Breast epithelium (tissue), 4 donors: ENCODE data around the gene ZNF835. TPM values are rescaled to one million over a fixed set of nuclear protein-coding genes. Genes with fewer than 3 reads are reported as not detected.

Experiments
- DNase-seq, 2 donors: peaks; one replicate each; pipeline ENCODE4 v3.0.0-alpha.2; 2019; ENCODE audit warnings: low spot score in 2 of 2
- H3K27ac ChIP-seq, 2 donors: fragments of 200-600 bp; sonication (generic) in 1 of 2; one replicate each; pipeline ENCODE4 v1.5.1; 2016 to 2019; ENCODE audit warnings: mild to moderate bottlenecking in 1 of 2
- H3K27me3 ChIP-seq, 2 donors: fragments of 200-600 bp; sonication (generic) in 1 of 2; one replicate each; pipeline versions ENCODE4 v1.5.1 to v1.6.0; 2017 to 2019; ENCODE audit warnings: control low read depth in 1 of 2, mild to moderate bottlenecking in 1 of 2
- H3K36me3 ChIP-seq: fragments of 200-600 bp; one replicate; pipeline ENCODE4 v1.5.1; 2019
- H3K4me1 ChIP-seq, 2 donors: fragments of 200-600 bp; sonication (generic); one replicate each; pipeline ENCODE4 v1.5.1; 2016 to 2019; ENCODE audit warnings: control low read depth in 1 of 2
- H3K4me3 ChIP-seq, 3 donors: fragments of 200-600 bp; sonication (generic); 1 replicate in 2 of 3; 2 replicates in 1 of 3; pipeline ENCODE4 v1.5.1; 2016 to 2019; ENCODE audit warnings: mild to moderate bottlenecking in 3 of 3, moderate library complexity in 2 of 3
- H3K9me3 ChIP-seq, 2 donors: fragments of 200-600 bp; sonication (generic) in 1 of 2; one replicate each; pipeline ENCODE4 v1.5.1; 2016 to 2019; ENCODE audit warnings: control low read depth in 1 of 2
- CTCF ChIP-seq, 3 donors: fragments of 450-650 bp; IDR thresholded peaks; one replicate each; pipeline ENCODE4 v1.5.1; 2016 to 2017; ENCODE audit warnings: antibody characterized with exemption in 3 of 3, mild to moderate bottlenecking in 3 of 3, moderate library complexity in 3 of 3
- POLR2A ChIP-seq: fragments of 450-650 bp; IDR thresholded peaks from one replicate; pipeline ENCODE4 v1.6.1; 2016; ENCODE audit warnings: antibody characterized with exemption, mild to moderate bottlenecking, moderate library complexity
- POLR2AphosphoS5 ChIP-seq, 3 donors: sonication (generic); formaldehyde crosslinking; IDR thresholded peaks; one replicate each; pipeline ENCODE4 v1.6.1; 2017; ENCODE audit warnings: antibody characterized with exemption in 3 of 3
- intact Hi-C: fragments of 100-400 bp; cut with DNase I; formaldehyde crosslinking; loops from one replicate; pipeline ENCODE4 v1.15.1; 2023; ENCODE audit warnings: low total_unique reads
- total RNA-seq, 3 donors: library from RNA; depleted of rRNA; stranded (reverse); fragments of >200 nt; gene quantifications; one replicate each; pipeline ENCODE4 v1.1.0, GENCODE V29; 2016

Gene ZNF835
- total RNA-seq: 1 to 10 TPM; 3.6 to 8.0 (median 7.0) TPM

DNA sequence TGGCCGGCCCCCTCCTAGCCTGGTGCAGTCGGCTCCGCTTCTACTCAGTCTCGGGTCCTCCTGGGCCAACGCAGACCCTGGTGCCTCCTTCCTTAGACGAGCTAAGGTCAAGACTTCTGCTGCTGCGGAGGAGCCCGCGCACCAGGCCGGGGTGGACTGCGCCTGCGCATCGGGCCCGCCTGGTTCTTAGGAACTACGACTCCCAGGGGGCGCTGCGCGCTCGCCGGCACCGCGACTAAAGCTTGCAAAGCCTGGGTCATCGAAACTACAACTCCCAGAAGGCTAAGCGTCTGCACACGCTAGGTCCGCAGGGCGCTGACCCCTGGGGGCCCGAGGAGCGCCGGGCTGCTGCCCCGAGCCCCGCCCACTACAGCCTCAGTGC is at the start of gene ZNF835:
Gene ZNF835 (minus strand): TSS at position 145 of the 382 bp plus-strand sequence. CDS start 6,559 bp downstream, outside the sequence.
- intact Hi-C loops: no loop called here
- DNase-seq: peak; percentile 77 to 90

GRCh38 chr19:56720281-56720680 is 48.7 kb upstream of the ZNF835 start:
- H3K4me3 ChIP-seq: no peak overlapping the region
- no peak overlapping the region for H3K27ac ChIP-seq
- TF ChIP-seq POLR2A (no peak), CTCF (IDR thresholded peaks at IDR 0.05) (no peak), POLR2AphosphoS5 (IDR thresholded peaks at IDR 0.05) (no peak)
- intact Hi-C loops: no loop called here
- no peaks in the 10 kb centered on the region for H3K4me1 ChIP-seq
- H3K36me3 ChIP-seq: no peaks in the 10 kb centered on the region
- H3K27me3 ChIP-seq: no peaks in the 10 kb centered on the region
- H3K9me3 ChIP-seq: peaks cover 0 to 15% of the 10 kb centered on the region in 2 donors
- no peak for DNase-seq

More for the DNA sequence above, at the start of gene ZNF835:
- Histone ChIP-seq H3K36me3 (no peaks in the 10 kb centered on the region), H3K4me3 (peak within 1 kb of the TSS; percentile 61 to 76 (median 68)), H3K4me1 (peaks cover 0 to 9% of the 10 kb centered on the region in 2 donors), H3K27me3 (no peaks in the 10 kb centered on the region), H3K27ac (peak within 1 kb of the TSS in 1 of 2 donors; percentile 6), H3K9me3 (peaks cover 0 to 14% of the 10 kb centered on the region in 2 donors)
- peak in 2 of 3 donors; percentile 13 to 19 for TF ChIP-seq CTCF (IDR thresholded peaks at IDR 0.05)
- TF ChIP-seq POLR2A: no peak

DNA sequence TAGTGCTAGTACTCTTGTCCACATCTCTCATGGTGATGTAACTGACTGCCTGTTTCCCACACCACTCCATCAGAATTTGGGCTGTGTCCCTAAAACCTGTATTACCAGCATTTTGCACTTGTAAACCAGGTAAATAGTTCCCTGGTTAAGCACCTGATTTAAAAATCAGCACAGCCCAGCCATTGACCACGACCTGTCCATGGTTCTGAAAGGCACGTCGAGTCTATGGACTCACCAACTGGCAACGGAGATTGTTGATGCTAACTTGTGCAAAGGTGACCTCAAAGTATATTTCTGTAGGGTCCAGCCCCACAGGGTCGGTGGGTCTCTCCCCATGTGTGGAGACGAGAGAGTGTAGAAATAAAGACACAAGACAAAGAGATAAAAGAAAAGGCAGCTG is 46.7 kb upstream of the ZNF835 start:
- no peak for TF ChIP-seq CTCF (IDR thresholded peaks at IDR 0.05)
- no peak for TF ChIP-seq POLR2AphosphoS5 (IDR thresholded peaks at IDR 0.05)
- no peak for TF ChIP-seq POLR2A
- intact Hi-C loops: no loop called here
- H3K36me3 ChIP-seq: no peaks in the 10 kb centered on the region
- H3K27ac ChIP-seq: no peak overlapping the region
- H3K4me1 ChIP-seq: no peaks in the 10 kb centered on the region
- no peak overlapping the region for H3K4me3 ChIP-seq
- no peaks in the 10 kb centered on the region for H3K27me3 ChIP-seq
- no peak for DNase-seq
- H3K9me3 ChIP-seq: peaks cover 0 to 10% of the 10 kb centered on the region in 2 donors

GRCh38 chr19:56712611-56713276 is 41.2 kb upstream of the ZNF835 start:
- TF ChIP-seq CTCF (IDR thresholded peaks at IDR 0.05): no peak
- TF ChIP-seq POLR2A: no peak
- no peak for TF ChIP-seq POLR2AphosphoS5 (IDR thresholded peaks at IDR 0.05)
- Histone ChIP-seq H3K4me3 (no peak overlapping the region), H3K4me1 (no peaks in the 10 kb centered on the region), H3K36me3 (no peaks in the 10 kb centered on the region), H3K27ac (no peak overlapping the region), H3K27me3 (no peaks in the 10 kb centered on the region), H3K9me3 (no peaks in the 10 kb centered on the region)
- intact Hi-C loops: no loop called here
- no peak for DNase-seq

- Histone ChIP-seq H3K4me1 (no peaks in the 10 kb centered on the region), H3K36me3 (no peaks in the 10 kb centered on the region), H3K9me3 (peaks cover 0 to 2% of the 10 kb centered on the region in 2 donors), H3K4me3 (no peak overlapping the region), H3K27ac (no peak overlapping the region), H3K27me3 (no peaks in the 10 kb centered on the region)
- intact Hi-C loops: no loop called here
- TF ChIP-seq POLR2AphosphoS5 (IDR thresholded peaks at IDR 0.05): no peak
- no peak for TF ChIP-seq POLR2A
- no peak for DNase-seq
Observed at GRCh38 chr19:56710437-56710836, 38.9 kb upstream of the ZNF835 start.
